ENCODE data around the gene FUT3. TPM values are rescaled to one million over a fixed set of nuclear protein-coding genes. Genes with fewer than 3 reads are reported as not detected.
"Not testable (repeated sequence)": the region's sequence is repeated elsewhere in the genome, so short reads cannot be mapped to it uniquely, and the experiment has no call there.

Gene FUT3
- polyA plus RNA-seq (2014; cell fraction: cytosol; rRNA removed) = not detected in 2 replicates
- not detected in 2 replicates for polyA plus RNA-seq (2014; cell fraction: nucleus; rRNA removed)

DNA sequence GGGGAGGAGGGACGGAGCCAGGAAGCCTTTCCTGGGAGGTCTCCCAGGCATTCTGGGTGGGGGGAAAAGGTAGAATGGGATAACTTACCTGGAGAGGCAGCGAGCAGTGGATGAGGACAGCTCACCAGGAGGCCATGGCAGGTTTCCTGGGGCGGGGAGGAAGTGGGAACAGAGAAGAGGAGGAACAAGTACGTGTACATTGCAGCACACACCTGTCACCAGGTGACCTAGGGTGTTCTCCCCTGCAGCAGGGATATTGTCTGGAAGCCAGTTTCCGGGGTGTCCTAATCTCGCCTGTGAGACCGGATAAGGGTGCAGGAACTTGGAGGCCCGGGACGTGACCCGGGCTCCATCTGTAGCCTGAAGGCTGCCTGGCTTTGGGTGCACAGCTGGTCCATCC, at the start of gene FUT3:
Gene FUT3 (minus strand): TSS at position 148 of the 400 bp plus-strand sequence.
- no peak for DNase-seq (ENCODE audit: low spot score)

DNA sequence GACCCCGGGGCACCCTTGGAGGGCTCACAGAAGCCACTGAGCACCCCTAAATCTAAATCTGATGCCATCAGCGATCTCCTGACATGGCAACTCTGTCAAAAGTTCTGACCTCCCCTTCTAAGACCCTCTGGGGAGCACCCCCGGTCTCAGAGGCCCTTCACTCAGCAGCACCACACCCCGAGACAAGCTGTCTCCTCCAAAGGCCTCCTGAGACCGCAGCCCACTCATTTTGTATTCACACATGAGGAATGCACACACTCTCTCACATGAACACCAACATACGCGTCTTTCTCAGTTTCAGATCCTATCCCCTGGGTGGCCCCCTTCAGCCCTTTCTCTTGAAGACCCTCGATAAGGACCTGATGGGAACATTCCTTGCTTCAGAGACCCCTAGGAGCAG, 49.7 kb upstream of the FUT3 start:
- DNase-seq (ENCODE audit: low spot score) = no peak

DNA sequence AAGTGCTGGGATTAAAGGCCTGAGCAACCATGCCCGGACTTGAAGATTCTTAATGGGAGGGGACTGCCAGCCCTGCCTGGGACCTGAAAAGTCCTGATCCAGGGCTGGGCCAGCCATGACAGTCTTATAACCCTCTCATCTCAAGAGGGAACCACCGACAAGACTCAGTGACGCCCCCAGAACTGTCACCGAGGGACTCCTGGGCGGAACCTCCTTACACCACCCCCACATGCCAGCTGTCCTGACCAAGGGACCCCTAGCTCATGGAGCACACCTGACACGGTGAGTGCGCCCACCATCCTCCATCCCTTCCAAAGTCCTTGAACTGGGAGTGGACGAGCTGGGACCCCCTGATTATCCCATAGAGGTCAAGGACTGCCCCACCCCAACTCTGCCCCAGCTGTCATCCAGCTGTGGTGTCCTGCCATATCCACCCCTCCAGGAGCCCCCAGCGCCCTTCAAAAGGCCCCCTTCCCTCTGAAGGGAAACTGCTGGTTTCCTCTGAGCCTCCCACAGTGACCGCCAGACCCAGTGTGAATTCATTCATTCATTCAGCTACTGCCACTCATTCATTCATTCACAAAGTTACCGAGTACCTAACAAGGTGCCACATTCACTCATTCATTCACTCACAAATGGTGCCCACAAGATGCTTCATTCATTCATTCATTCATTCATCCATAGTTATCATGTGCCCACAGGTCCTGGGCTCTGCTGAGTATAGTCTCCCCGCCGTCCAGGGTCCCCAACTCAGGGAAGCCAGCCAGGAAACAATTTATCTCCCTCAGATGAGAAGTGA, 48.7 kb upstream of the FUT3 start:
- DNase-seq (ENCODE audit: low spot score) = no peak

DNA sequence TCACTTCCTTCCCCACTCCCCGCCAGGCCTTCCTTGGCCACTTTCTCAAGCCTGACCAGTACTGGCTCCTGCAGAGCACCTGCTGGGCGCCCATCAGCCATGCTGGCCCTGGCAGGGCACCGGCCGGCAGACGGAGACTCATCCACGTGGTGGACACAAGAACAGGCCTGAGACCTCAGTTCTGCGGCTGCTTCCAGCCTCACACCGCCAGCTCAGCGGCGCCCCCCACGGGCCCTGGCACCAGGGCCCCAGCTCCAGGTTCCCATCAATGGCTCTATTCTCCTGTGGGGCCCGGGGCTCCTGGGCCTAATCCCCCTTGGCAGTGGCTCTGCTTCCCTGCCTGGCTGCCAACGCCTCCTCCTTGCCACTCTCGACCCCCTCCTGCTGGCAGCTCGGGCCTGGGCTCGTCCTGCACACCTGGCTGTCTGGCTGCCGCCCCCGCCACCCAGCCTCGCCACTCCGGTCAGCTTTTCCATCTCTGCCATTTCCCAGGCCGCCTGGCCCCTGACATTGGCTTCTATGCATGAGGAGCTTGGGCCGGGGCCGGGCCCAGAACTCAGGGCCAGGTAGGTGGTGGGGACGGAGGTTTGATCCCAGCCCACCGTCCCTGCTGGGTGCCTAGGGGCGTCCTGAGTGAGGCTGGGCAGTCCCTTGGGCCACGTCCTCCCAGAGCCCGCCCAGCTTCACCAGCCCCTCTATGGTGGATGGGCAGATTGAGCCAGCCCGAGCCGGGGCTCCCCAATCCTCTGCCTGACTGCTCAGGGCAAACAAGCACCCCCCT, 46.1 kb upstream of the FUT3 start:
- no peak for DNase-seq (ENCODE audit: low spot score)

DNA sequence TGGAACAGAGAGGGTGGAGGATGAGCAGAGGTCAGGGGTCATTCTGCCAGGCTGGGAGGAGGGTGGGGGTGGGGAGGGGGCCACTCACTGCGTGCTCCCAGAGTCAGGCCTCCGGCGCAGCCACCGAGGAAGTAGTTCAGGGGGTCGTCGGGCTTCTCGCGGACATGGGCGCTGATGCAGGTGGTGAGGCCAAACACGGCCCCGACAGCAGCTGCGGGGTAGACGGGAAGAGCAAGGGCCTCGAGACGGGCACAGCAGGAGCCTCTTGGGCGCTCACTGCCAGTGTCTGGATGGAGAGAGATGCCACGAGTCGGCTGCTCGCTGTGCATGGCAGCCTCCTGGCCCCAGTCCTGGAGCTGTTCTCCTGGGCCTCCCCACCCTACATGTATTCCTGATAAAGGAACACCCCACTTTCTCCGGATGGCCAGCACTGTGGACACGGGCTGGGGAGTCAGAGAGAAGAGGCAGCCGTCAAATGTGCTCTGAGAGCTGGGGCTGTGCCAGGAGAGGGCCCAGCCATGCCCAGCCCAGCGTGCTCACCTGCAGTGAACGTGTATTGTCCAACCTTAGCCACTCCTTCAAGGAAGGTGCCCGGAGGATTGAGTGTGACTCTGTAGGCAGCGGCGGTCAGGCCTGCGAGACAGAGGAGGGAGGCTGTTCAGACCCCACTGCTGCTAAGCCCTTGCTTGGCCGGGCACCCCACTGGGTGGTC, 45.3 kb upstream of the FUT3 start:
- DNase-seq (ENCODE audit: low spot score) = no peak

DNA sequence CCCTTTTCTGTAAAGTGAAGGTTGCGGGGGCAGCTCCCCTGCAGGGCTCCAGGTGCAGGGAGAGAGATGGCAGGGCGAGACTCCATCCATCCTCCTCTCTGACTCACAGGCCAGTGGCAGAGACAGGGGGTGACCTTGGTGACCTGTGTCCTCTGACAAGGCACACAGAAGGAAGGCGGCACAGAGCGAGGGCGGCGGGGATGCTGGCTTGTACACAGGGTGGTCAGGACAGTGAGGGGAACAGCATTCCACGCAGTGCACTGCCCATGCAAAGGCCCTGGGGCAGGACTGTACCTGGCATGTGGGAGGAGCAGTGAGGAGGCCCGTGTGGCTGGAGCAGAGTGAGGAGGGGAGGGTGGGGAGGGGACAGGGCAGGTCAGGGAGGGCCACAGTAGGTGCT, 44.6 kb upstream of the FUT3 start:
- DNase-seq (ENCODE audit: low spot score) = no peak

DNA sequence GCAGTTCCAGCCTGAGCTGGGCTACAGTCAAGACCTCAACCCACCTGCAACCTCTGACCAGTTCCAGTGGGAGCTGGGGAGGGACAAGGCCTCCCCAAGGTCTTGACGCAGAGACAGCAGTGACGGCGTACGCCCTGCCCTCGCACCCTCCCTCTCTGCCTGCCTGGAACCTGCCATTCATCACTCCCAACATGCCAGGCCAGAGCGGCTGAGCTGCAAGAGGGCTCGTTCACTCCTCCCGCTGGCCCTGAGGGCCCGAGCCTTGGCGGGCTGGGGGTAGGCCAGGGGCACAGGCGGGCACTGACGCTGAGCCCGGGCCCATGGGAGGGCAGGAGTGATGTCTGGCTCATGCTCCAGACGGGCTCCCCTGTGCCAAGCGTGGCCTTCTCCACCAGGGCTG, 44.2 kb upstream of the FUT3 start:
- DNase-seq (ENCODE audit: low spot score) = no peak

DNA sequence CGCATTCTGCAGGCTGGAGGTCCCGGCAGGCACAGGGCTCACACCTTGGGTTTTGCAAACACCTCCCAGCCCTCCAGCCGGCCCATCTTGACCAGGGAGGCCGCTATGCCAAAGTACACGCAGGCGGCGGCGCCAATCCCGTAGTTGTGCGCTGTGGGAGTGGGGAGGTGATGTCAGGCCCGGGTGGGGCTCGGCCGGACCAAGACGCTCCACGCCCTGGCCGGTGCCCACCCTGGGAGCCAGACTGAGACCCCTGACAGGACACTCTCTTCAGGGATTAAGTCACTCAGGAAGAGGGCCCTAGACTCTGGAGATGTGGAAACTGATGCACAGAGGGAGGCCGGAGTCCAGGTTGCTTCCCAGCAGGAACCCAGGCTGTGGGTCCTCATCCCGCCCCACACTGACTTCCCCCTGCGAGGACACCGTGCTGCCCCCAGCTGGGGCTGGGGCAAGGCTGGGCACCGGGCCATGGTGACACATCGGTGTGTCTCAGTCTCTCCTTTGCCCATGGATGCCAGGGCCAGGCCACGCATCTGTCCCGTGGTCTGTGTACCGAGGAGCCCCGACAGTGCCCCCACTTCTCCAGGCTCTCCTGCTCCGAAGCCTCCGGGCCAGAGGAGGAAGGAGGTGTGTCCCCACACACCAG, 43.6 kb upstream of the FUT3 start:
- DNase-seq (ENCODE audit: low spot score) = no peak

DNA sequence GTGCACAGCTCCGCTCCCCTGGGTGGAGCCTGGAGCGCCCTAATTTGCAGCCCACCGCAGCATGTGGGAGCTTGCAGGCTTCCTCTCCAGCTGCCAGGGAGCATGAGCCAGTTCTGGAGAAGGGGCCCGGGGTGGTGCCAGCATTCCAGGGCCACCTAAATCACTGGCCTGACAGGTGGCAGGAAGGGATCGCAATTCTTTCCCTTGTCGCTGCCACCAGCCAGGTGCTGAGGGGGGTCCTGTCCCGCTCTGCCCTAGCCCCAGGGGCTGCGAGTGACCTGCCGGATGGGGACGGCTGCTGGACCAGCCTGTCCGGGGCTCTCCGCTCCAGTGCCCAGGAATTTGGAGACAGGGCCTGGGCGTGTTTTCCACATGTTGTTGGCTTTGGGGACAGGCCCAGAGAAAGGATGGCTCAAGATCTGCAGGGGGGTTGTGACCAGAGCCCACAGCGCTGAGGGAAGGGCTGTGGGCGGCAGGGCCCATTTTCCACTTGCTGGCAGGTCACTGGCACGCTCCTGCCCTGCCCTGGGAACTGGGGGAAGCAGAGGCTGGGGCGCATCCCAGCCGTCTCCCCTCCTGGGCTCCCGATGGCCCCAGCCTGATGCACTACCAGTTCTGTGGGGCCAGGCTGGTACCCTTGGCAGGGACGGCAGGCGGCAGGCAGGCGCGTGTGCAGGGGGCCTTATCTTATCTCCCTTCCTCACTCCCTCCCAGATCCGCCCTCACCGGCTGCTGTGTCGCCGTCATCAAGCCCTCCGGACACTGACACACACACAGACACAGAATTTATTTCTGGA, 42.9 kb upstream of the FUT3 start:
- DNase-seq (ENCODE audit: low spot score) = no peak

DNA sequence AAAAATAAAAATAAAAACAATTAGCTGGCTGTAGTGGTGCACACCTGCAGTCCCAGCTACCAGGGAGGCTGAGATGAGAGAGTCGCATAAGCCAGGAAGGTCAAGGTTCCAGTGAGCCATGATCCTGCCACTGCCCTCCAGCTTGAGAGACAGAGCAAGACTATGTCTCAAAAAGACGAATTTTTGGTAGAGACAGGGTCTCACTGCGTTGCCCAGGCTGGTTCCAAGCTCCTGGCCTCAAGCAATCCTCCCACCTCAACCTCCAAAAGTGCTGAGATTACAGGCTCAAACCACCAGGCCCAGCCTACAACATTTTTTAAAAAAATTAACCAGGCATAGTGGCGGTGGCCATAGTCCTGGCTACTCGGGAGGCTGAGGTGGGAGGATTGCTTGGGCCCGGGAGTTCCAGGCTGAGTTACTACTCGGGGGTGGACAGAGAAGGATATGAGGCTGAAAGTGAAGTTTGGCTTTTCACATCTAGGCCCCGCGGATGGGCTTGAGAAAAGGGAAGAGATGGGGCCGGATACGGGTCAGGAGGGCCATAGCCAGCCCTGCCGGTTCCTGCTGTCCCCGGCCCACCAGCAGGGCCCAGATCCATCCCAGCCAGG, 42.2 kb upstream of the FUT3 start:
- no peak for DNase-seq (ENCODE audit: low spot score)

DNA sequence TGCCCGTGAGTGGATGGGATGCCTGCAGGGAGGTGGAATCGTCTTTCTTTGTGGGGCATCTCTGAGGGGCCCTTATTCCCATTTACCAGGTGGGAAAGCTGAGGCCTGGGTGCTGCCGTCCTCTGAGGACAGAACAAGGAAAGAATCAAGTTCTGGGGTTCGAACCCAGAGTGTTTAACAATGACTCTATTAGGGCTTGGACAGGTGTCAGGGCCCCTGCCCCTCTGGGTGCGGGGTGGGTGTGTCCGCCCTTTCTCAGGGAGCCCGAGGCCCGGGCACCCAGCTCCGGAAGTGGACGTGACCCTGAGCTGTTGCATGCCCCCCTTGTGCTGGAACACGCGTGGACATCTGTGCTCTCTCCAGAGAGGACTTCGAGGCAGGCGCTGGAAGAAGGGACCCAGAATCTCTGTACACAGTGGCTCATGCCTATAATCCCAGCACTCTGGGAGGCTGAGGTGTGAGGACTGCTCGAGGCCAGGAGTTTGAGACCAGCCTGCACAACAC, 41.6 kb upstream of the FUT3 start:
- DNase-seq (ENCODE audit: low spot score) = no peak

DNA sequence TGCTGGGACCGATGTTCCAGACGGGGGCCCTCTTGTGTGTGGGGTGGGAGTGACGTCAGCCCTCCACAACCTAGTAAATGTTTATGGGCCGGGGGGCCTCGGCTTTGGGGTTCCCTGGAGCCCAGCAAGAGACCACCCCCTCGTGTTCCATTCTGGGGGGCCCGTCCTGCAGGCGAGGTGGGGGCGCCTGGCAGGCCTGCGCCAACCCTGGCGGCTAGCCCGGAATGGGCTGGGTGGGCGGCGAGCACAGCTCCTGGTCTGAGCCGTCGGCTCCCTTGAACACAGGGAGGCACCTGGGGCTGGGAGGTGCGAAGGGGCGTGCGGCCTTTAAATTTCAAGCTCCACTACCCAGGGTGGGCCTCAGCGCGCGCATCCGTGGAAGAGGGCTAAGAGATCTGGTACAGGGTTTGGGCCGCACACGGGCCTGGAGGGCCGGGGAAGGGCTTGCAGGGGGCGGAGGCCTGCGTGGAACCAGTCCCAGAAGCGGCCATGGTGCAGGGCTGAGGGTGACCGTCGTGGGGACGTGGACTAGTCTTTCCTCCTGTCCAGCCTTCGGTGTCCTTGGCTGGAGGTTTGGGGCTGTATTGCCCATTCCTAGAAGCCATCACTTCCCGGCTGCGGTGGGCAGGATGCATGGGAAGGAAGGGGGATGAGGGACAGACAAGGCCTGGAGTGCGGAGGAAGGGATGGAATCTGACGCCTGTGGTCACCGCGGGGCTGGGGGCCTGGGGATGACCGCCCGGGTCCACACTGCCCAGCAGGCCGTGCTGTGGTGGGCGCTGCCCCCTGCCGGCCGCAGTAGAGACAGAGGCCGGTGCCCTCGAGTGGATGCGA, 40.9 kb upstream of the FUT3 start:
- DNase-seq (ENCODE audit: low spot score) = no peak

DNA sequence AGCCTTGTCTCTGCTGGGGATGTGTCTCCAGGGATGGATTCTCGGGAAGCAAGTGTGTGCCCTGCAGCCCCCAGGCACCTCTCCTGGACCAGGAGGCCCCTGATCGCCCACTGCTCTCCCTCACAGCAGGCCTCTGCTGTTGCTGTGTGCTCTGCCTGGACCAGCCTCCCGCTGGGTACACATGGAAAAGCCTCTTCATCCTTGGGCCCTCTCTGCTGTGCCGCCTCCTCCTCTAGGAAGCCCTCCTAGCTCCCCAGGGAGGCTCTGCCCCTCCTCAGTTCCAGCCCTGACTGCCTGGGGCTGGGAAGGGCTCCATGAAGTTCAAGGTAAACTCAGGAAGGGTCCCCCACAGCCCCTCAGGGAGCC, 40.3 kb upstream of the FUT3 start:
- DNase-seq (ENCODE audit: low spot score) = no peak

DNA sequence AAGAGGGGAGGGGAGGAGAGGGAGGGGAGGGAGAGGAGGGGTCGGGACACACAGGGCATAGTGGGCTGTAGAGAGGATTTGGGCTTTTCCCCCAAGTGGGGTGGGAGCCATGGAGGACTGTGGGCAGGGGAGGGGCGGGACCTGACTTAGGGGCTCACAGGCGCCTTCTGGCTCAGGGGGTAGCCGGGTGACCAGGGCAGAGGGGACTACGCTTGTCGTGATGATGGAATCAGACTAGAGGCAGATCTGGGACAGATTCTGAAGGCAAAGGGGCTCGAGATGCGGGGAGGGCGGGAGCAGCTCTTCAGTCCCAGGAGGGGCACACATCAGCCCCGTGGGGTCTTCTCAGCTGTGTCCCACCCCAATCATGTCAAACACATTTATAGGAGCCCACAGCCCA, 38.9 kb upstream of the FUT3 start:
- DNase-seq (ENCODE audit: low spot score) = no peak

DNA sequence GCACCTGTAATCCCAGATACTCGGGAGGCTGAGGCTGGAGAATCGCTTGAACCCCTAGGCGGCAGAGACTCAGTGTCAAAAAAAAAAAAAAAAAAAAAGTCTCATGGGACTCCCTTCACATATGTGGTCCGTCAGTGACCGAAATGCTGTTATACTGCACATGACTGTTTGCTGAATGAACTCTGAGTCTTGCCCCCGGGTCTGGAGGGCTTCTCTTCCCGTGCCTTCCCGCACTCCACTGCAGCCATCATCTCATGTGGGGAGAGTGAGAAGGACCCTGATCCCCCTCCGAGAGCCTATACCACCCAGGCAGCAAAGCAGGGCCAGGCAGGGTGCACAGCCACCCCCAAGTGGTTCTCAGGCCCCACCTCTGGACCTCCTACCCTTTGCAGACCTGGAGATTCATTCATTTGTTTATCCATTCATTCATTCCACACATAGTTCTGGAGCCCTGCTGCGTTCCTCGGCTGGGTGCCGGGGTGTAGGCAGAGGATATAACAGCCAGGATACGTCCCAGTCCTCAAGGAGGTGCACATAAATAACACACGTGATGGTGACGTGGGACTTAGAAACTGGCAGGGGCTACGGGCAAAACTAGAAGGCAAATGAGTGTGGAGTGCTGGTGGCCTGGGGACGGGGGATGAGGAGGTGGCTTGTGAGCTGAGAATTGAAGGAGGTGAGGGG, 38.2 kb upstream of the FUT3 start:
- DNase-seq (ENCODE audit: low spot score) = no peak

DNA sequence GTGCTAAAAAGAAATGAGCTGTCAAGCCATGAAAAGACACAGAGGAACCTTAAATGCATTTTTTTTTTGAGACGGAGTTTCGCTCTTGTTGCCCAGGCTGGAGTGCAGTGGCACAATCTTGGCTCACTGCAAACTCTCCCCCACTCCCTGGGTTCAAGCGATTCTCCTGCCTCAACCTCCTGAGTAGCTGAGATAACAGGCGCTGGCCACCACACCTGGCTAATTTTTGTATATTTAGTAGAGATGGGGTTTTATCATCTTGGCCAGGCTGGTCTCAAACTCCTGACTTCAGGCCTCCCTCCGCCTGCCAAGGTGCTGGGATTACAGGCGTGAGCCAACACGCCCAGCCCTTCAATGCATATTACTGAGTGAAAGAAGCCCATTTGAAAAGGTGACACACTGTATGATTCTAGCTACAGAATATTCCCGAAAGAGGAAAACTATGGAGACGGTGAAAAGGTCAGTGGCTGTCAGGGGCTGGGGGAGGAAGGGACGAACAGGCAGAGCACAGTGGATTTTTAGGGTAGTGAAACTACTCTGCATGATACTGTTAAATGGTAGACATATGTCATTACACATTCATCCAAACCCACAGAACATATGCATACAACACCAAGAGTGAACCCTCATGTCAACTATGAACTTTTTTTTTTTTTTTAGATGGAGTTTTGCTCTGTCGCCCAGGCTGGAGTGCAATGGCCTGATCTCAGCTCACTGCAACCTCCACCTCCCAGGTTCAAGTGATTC, 33.0 kb upstream of the FUT3 start:
- DNase-seq (ENCODE audit: low spot score) = not testable (repeated sequence)

DNA sequence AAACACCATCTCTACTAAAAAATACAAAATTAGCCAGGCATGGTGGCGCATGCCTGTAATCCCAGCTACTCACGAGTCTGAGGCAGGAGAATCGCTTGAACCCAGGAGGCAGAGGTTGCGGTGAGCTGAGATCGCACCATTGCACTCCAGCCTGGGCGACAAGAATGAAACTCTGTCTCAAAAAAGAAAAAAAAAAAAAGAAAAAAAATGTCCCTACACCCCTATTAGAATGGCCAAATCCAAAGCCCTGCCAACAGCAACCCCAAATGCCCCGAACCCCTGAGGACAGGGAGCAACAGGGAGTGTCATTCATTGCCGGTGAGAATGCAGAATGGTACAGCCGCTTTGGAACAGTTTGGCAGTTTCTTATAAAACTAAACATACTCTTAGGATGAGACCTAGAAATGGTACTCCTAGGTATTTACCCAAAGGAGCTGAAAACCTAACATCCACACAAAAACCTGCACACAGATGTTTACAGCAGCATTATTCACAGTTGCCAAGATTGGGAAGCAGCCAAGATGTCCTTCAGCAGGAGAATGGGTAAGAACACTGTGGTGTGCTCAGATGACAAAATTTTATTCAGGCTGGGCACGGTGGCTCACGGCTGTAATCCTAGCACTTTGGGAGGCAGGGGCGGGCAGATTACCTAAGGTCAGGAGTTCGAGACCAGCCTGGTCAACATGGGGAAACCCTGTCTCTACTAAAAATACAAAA, 32.1 kb upstream of the FUT3 start:
- DNase-seq (ENCODE audit: low spot score) = not testable (repeated sequence)

All from SK-N-DZ (cell line).